Middle frontal gyrus (tissue), 1 donor: ENCODE results near the gene KCTD13.
"Not testable (repeated sequence)": the region's sequence is repeated elsewhere in the genome, so short reads cannot be mapped to it uniquely, and the experiment has no call there.

Experiments
- DNase-seq: peaks from one replicate; pipeline ENCODE4 v3.0.0-alpha.2; 2015; ENCODE audit warnings: low spot score; ENCODE audit errors: extremely low spot score

KCTD13 gene

GRCh38 chr16:29907973-29908372, 18.1 kb downstream of the KCTD13 start:
- DNase-seq: no peak

DNA sequence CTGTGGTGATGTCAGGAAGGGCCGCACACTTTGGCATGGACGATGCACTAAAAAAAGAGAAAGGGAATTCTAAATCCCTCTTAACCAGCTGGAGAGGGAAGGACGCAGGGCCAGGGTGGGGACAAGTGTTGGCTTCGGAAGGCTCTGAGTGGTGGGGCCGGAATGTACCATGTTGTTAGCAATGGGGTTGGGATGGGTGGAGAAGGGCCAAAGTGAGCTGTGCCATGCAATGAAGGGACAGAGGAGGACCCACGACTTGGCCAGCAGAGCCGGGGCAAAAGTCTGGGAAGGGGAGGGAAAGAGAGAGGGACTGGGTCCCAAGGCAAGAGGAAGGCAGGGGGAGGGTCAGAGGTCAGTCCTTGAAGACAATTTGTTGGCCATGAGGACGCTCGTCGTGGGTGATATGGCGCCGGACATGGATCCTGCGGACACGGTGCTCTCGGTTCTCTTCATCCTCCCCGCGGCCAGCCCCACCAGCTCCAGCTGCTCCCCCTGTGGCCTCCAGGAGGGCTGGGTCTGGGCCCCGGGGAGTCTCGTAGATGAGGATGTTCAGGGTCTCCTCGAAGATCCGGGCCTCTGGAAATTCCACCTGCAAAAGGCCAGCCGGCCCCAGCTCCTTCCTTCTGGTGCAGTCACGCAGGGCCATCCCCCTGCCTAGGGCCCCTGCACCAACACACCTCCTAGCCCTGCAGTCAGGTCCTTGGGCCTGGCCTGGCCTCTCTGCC, 19.3 kb downstream of the KCTD13 start:
- DNase-seq: no peak

- no peak for DNase-seq
Measured at GRCh38 chr16:29905668-29906067, 20.4 kb downstream of the KCTD13 start.

DNA sequence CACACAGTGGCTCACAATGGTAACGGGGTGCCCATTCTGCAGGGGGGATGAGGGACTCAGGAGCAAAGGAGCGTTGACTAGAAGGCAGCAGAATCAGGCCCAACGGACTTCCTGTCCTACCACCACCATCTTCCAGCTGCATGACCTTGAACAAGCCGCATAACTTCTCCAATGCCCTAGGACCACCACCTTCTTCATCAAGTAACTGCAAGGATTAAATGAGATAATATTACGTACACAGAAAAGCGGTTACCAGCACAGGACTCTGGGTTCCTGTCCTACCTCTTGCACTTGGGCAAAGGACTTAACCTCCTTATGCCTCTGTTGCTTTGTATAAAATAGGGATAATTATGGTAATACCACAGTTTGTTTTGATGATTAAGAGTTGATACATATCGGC, 21.1 kb downstream of the KCTD13 start:
- DNase-seq: no peak

GRCh38 chr16:29903590-29903989, 22.4 kb downstream of the KCTD13 start:
- no peak for DNase-seq

DNA sequence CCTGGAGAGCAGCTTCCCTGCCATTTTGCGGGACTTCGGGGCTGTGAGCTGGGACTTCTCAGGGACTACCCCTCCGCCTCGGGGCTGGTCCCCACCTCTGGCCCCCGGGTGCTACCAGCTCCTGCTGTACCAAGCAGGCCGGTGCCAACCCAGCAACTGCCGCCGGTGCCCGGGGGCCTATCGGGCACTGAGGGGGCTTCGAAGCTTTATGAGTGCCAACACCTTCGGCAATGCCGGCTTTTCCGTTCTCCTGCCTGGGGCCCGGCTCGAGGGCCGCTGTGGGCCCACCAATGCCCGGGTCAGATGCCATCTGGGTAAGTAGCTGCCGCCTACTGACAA, 24.4 kb downstream of the KCTD13 start:
- no peak for DNase-seq

- DNase-seq: no peak
Measured at GRCh38 chr16:29900888-29901606, 25.0 kb downstream of the KCTD13 start.

DNA sequence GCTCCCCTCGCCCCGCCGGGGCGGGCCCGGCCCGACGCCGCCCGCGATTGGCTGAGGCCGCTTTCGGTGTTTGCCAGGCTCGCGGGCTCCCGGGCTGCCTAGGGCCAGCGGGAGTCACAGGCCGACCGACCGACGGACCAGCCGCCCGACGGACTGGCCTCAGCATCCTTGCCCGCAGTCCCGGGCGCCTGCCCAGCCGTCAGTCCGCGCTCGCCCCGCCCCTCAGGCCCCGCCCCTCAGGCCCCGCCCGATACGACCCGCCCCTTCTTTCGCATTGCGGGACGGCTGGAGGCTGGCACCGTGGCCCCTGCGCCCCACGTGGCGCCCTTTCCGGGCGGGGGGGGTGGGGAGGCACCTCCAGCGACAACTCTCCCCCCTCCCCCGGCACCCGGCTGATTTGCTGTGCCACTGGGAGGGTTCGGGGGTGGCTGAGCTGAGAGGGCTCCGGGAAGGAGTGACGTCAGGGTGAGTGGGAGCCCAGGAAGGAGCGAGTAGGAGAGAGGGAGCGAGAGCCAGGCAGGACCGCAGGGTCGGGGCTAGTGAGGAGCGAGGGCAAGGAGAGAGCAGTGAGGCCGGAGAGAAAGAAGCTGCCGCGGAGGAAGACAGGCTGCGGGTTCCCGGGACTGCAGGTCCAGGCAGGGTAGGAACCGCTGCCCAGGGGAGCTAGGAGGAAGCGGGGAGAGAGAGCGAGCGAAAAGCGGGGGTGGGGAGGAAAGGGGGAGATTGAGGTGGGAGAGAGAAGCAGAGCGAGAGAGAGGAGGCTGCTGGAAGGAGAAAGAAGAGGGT, 25.7 kb downstream of the KCTD13 start, which contains the start of gene ASPHD1:
TSS of gene ASPHD1 (plus strand) at position 387 of the 786 bp plus-strand sequence. CDS start 484 bp downstream, outside the sequence.
- DNase-seq: peak; percentile 76

DNA sequence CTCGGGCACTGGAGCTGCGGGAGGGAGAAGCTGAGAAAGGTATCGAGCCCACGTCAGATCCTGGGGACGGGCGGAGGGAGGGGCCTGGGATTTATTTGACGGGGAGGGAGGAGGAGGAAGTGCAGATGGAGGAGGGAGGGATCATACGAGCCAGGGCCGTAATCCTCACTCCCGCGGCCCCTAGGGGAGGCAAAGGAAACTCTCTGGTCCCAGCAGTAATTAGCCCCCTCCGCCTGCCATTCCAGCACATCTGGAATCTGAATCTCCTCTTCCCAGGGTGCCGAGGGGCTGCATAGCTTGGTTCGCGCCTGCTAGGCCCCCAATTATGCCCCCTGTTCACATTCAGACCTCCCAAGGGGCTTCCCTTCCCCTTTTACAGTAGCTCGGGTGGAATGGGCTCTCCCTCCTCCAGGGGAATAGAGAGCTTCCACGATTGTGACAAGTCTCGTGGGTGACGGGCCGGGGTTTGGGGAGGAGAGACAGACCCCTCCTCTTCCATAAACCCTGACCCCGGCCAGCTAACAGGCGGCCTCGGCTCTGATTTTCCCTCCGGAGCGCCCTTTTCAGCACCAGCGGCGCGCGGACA, 26.4 kb downstream of the KCTD13 start, which contains the start of gene SEZ6L2:
TSS of gene SEZ6L2 (minus strand) at position 35 of the 586 bp plus-strand sequence. CDS start 531 bp downstream, outside the sequence.
- peak; percentile 59 for DNase-seq

- no peak for DNase-seq
Measured at GRCh38 chr16:29898804-29899515, 27.1 kb downstream of the KCTD13 start.

GRCh38 chr16:29898135-29898803, 27.8 kb downstream of the KCTD13 start:
- DNase-seq: no peak

DNA sequence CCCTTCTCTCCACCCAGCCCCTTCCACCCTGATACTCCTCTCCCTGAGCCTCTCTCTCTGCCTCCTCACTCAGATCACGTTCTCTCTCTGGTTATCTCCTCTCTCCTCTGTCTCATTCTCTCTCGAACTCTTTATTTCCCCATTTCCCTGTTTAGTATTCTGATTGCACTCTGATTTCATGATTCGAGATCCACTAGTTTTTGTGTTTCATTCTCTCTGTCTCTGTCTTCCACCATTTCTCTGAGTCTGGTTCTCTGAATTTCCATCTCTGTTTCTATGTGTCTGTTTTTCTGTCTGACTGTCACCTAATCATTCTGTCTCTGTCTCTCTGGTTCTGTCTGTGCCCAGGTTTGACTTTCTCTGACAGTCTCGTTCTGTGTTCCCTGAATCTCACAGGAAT, 28.7 kb downstream of the KCTD13 start:
- DNase-seq: no peak

DNA sequence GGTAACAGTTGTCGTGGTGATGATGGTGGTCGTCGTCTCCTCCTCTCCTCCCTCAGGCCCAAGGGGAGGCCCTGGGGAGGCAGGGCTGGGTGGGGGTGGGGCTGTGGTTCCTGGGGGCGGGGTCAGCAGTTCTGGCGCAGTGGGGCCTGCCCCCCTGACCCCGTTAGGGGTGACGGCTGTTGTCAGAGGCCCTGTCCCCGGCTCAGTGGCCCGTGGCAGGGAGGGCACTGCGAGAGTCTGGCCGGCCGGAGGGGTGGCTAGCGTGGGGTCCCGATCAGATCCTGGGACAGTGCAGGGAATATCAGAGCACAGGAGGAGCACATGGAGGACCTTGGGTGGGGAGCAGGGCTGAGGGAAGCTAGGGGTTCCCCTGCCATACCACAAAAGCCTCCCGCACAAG, 29.2 kb downstream of the KCTD13 start:
- DNase-seq: no peak

- no peak for DNase-seq
Measured at GRCh38 chr16:29894352-29894751, 31.7 kb downstream of the KCTD13 start.

DNA sequence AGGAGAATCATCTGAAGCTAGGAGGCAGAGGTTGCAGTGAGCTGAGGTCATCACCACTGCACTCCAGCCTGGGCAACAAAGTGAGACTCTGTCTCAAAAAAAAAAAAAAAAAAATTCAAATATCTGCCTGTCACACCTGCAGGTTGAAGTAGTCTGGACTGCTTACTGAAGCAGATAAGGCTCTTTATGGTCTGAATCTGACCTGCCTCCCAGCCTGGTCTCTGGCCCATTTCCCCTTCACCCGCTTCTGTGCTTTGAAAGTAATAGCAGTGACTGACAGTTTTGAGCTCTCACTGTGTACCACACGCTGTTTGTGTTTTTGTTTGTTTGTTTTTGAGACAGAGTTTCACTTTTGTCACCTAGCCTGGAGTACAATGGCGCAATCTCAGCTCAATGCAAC, 32.5 kb downstream of the KCTD13 start:
- DNase-seq: no peak

DNA sequence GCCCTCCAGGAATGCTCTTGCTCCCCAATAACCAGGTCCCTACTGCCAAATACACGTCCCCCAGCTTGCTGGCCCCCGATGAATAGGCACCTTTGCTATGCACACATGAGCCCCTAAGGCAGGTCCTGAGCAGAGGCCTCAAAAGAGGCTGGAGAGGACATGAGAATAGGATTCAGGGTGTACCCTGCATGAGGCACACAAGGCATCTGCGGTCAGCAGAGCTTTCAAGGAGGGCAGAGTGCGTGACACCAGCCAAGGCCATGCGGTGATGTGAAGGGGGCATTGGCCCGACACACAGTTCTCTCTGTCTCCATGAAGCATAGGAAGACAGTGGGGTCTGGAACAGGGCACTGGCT, 33.6 kb downstream of the KCTD13 start:
- DNase-seq: no peak

- DNase-seq: no peak
Measured at GRCh38 chr16:29891525-29892457, 34.2 kb downstream of the KCTD13 start.

DNA sequence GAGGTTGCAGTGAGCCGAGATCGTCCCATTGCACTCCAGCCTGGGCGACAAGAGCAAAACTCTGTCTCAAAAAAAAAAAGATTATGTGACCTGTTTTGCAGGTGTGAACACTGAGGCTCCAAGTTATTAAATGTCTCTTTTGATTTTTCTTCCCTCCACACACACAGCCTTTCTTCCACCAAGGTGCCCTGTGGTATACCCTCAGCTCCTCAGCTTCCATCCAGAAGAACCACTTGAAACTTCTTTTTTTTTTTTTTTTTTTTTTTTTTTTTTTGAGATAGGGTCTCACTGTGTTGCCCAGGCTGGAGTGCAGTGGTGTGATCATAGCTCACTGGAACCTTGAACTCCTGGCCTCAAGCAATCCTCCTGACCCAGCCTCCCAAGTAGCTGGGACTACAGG, 36.7 kb downstream of the KCTD13 start:
- not testable (repeated sequence) for DNase-seq

DNA sequence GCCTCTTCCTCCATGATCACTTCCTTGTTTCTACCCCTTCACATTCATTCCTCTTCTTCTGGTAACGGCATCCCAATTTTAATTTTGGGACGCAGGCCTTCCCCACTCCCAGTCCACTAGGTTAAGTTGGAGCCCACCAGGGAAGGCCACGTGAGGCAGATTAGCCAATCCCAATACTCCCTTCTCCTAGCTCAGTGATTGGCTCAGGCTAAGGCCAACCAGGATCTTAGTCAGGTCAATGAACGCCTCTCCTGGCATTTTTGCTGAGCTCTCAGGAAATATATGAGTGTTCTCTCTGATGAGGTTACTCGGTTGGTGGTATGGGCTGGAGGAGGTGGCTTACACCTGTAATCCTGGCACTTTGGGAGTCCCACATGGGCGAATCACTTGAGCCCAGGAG, 42.0 kb downstream of the KCTD13 start:
- no peak for DNase-seq
